GM21619 (cell line): ENCODE measurements around the gene PRR18.

Experiments used
- ATAC-seq: cut with Tn5 transposase; IDR thresholded peaks from one replicate; pipeline ENCODE4 v1.9.1; 2021; ENCODE audit not compliant: unreplicated experiment

PRR18 gene

GRCh38 chr6:166277018-166277417 is 31.2 kb downstream of the PRR18 start:
- ATAC-seq: no peak

GRCh38 chr6:166275714-166276166 is 32.5 kb downstream of the PRR18 start:
- peak; percentile 86 for ATAC-seq

- ATAC-seq: no peak
Measured at GRCh38 chr6:166274739-166275370, 33.3 kb downstream of the PRR18 start.

GRCh38 chr6:166274163-166274562 is 34.0 kb downstream of the PRR18 start:
- ATAC-seq: no peak

- no peak for ATAC-seq
Measured at GRCh38 chr6:166271376-166271765, 36.8 kb downstream of the PRR18 start.

GRCh38 chr6:166270706-166271375 is 37.4 kb downstream of the PRR18 start:
- no peak for ATAC-seq

- no peak for ATAC-seq
Measured at GRCh38 chr6:166269301-166270039, 38.7 kb downstream of the PRR18 start.

- ATAC-seq: no peak
Measured at GRCh38 chr6:166268431-166268830, 39.8 kb downstream of the PRR18 start.

GRCh38 chr6:166267526-166267925 is 40.7 kb downstream of the PRR18 start:
- no peak for ATAC-seq

GRCh38 chr6:166266336-166266735 is 41.9 kb downstream of the PRR18 start:
- ATAC-seq: no peak

GRCh38 chr6:166262743-166263515 is 45.3 kb downstream of the PRR18 start:
- no peak for ATAC-seq

GRCh38 chr6:166259296-166259977 is 48.8 kb downstream of the PRR18 start:
- ATAC-seq: peak; percentile 40

GRCh38 chr6:166258854-166259276 is 49.3 kb downstream of the PRR18 start:
- peak; percentile 81 for ATAC-seq

- ATAC-seq: no peak
Measured at GRCh38 chr6:166257911-166258318, 50.3 kb downstream of the PRR18 start.
